A673 (cell line): ENCODE data around the gene RCC2. TPM values are rescaled to one million over a fixed set of nuclear protein-coding genes. Genes with fewer than 3 reads are reported as not detected.

Experiments used
- BruUV-seq: library from RNA; stranded (reverse); fragments of 400-500 nt; replicated peaks from 2 replicates; lab custom pipeline; 2021; lab: Mats Ljungman, UMichigan
- CTCF ChIA-PET: fragments of 300-600 bp; sonication (Branson Sonifier 250); formaldehyde crosslinking; loops from one replicate; lab custom pipeline; 2022; ENCODE audit warnings: antibody characterized with exemption; lab: Charles Lee
- POLR2A ChIA-PET: fragments of 300-600 bp; sonication (Branson Sonifier 250); formaldehyde crosslinking; loops from one replicate; lab custom pipeline; 2022; ENCODE audit warnings: antibody characterized with exemption; ENCODE audit not compliant: low non-redundant PET; lab: Charles Lee
- DNase-seq: peaks from one replicate; pipeline ENCODE4 v3.0.0-alpha.2; 2015; ENCODE audit warnings: low spot score
- H3K27ac ChIP-seq: fragments of 200-600 bp; sonication (generic); 2 replicates; pipeline ENCODE4 v1.5.1; 2016; ENCODE audit warnings: mixed run types, low read depth, mild to moderate bottlenecking, mixed read lengths, antibody characterized with exemption, low read length; ENCODE audit not compliant: poor library complexity, severe bottlenecking
- H3K27me3 ChIP-seq: fragments of 200-600 bp; sonication (generic); replicated peaks from 2 replicates; pipeline ENCODE4 v1.6.1; 2017; ENCODE audit warnings: mixed run types, low read depth, mild to moderate bottlenecking, mixed read lengths, antibody characterized with exemption, low read length; ENCODE audit not compliant: insufficient read depth, poor library complexity
- H3K36me3 ChIP-seq: fragments of 200-600 bp; sonication (generic); 2 replicates; pipeline ENCODE4 v1.6.1; 2016; ENCODE audit warnings: mixed run types, mild to moderate bottlenecking, mixed read lengths, antibody characterized with exemption, low read length; ENCODE audit not compliant: insufficient read depth, poor library complexity, severe bottlenecking
- H3K4me1 ChIP-seq: fragments of 200-600 bp; sonication (generic); 2 replicates; pipeline ENCODE4 v1.6.1; 2017; ENCODE audit warnings: mixed run types, mild to moderate bottlenecking, mixed read lengths, antibody characterized with exemption, low read length; ENCODE audit not compliant: insufficient read depth, poor library complexity, severe bottlenecking
- H3K4me3 ChIP-seq: fragments of 200-600 bp; sonication (generic); 2 replicates; pipeline ENCODE4 v1.5.1; 2016; ENCODE audit warnings: low read depth, mixed run types, mild to moderate bottlenecking, mixed read lengths, low read length; ENCODE audit not compliant: poor library complexity, severe bottlenecking
- H3K9me3 ChIP-seq: fragments of 200-600 bp; sonication (generic); 2 replicates; pipeline ENCODE4 v1.6.1; 2016; ENCODE audit warnings: mixed run types, low read depth, mild to moderate bottlenecking, mixed read lengths, antibody characterized with exemption, low read length; ENCODE audit not compliant: poor library complexity, severe bottlenecking
- CTCF ChIP-seq: fragments of 300-800, 200-600 bp; sonication (generic); conservative IDR thresholded peaks from 2 replicates; pipeline ENCODE4 v1.5.1; 2017; ENCODE audit warnings: low read depth, mild to moderate bottlenecking, antibody characterized with exemption, low read length, moderate library complexity, mixed read lengths
- EZH2 ChIP-seq: fragments of 200-600 bp; sonication (generic); IDR thresholded peaks from 2 replicates; pipeline ENCODE4 v1.6.1; 2017; ENCODE audit warnings: borderline replicate concordance, low read depth, mild to moderate bottlenecking, mixed read lengths, antibody characterized with exemption, low read length; ENCODE audit not compliant: poor library complexity, severe bottlenecking
- intact Hi-C: fragments of 100-400 bp; cut with micrococcal nuclease; formaldehyde crosslinking; loops from one replicate; pipeline ENCODE4 v1.10.0; 2022; ENCODE audit not compliant: unreplicated experiment
- total RNA-seq: library from RNA; stranded (reverse); gene quantifications from 2 replicates; pipeline ENCODE4 v1.2.3, GENCODE V29; 2021

Gene RCC2
- total RNA-seq, 1 experiment from 2014 or later = 182 TPM

- no TSS peak for BruUV-seq
- Histone ChIP-seq H3K27me3 (no peaks in the 10 kb centered on the region), H3K36me3 (no peaks in the 10 kb centered on the region), H3K4me3 (no peak overlapping the region), H3K4me1 (no peaks in the 10 kb centered on the region), H3K9me3 (peaks cover 5% of the 10 kb centered on the region), H3K27ac (no peak overlapping the region)
- no peak for DNase-seq
- intact Hi-C loops = no loop called here
- CTCF ChIA-PET = no interaction called here
- POLR2A ChIA-PET = no interaction called here
- no peak for TF ChIP-seq CTCF
- TF ChIP-seq EZH2 = no peak
Measured at GRCh38 chr1:17365293-17365692, 74.2 kb downstream of the RCC2 start.

- TF ChIP-seq EZH2 = no peak
- TF ChIP-seq CTCF = no peak
- H3K9me3 ChIP-seq = peaks cover 5% of the 10 kb centered on the region
- CTCF ChIA-PET = no interaction called here
- no peak overlapping the region for H3K4me3 ChIP-seq
- no peak overlapping the region for H3K27ac ChIP-seq
- no TSS peak for BruUV-seq
- intact Hi-C loops = no loop called here
- no peaks in the 10 kb centered on the region for H3K27me3 ChIP-seq
- POLR2A ChIA-PET = no interaction called here
- H3K36me3 ChIP-seq = no peaks in the 10 kb centered on the region
- DNase-seq = no peak
- H3K4me1 ChIP-seq = no peaks in the 10 kb centered on the region
Measured at GRCh38 chr1:17363771-17364170, 75.7 kb downstream of the RCC2 start.

- Histone ChIP-seq H3K27ac (no peak overlapping the region), H3K9me3 (peaks cover 5% of the 10 kb centered on the region), H3K27me3 (no peaks in the 10 kb centered on the region), H3K4me1 (no peaks in the 10 kb centered on the region), H3K4me3 (no peak overlapping the region), H3K36me3 (no peaks in the 10 kb centered on the region)
- ChIA-PET CTCF (interaction anchor here (0.7 kb wide), 1 partner anchor 331 kb away, joined by 3 read pairs; no protein-coding TSS in a partner anchor), POLR2A (no interaction called here)
- intact Hi-C loops = no loop called here
- BruUV-seq = no TSS peak
- DNase-seq = no peak
- TF ChIP-seq EZH2 (no peak), CTCF (no peak)
Measured at GRCh38 chr1:17363351-17363750, 76.1 kb downstream of the RCC2 start.
